Loucy (cell line): Measurements from ENCODE around the gene STK35.

Experiments used
- H2AFZ ChIP-seq: fragments of 200-600 bp; sonication (generic); 2 replicates; pipeline ENCODE4 v1.6.0; 2016; ENCODE audit warnings: antibody characterized with exemption, mild to moderate bottlenecking, low read length, moderate library complexity
- H3F3A ChIP-seq: fragments of 200-600 bp; 2 replicates; pipeline ENCODE4 v1.6.0; 2016; ENCODE audit warnings: antibody characterized with exemption, low read depth, mild to moderate bottlenecking
- H3K27me3 ChIP-seq: fragments of 200-600 bp; sonication (generic); 2 replicates; pipeline ENCODE4 v1.6.1; 2014; ENCODE audit warnings: low read length, mild to moderate bottlenecking; ENCODE audit not compliant: insufficient read depth, poor library complexity, severe bottlenecking
- H3K36me3 ChIP-seq: fragments of 200-600 bp; sonication (generic); 2 replicates; pipeline ENCODE4 v1.6.1; 2016; ENCODE audit warnings: low read length; ENCODE audit not compliant: insufficient read depth
- H3K4me1 ChIP-seq: fragments of 200-600 bp; sonication (generic); 2 replicates; pipeline ENCODE4 v1.5.1; 2014; ENCODE audit warnings: low read length, mild to moderate bottlenecking; ENCODE audit not compliant: insufficient read depth, poor library complexity, severe bottlenecking
- H3K4me2 ChIP-seq: fragments of 200-600 bp; sonication (generic); 2 replicates; pipeline ENCODE4 v1.6.0; 2014; ENCODE audit warnings: antibody characterized with exemption, low read length, low read depth, mild to moderate bottlenecking; ENCODE audit not compliant: poor library complexity, severe bottlenecking
- H3K4me3 ChIP-seq: fragments of 200-600 bp; sonication (generic); 2 replicates; pipeline ENCODE4 v1.5.1; 2014; ENCODE audit warnings: low read length, mild to moderate bottlenecking, mixed read lengths; ENCODE audit not compliant: poor library complexity, severe bottlenecking
- H3K79me2 ChIP-seq: fragments of 200-600 bp; sonication (generic); 2 replicates; pipeline ENCODE4 v1.6.1; 2014; ENCODE audit warnings: low read length; ENCODE audit not compliant: insufficient read depth
- H3K9ac ChIP-seq: fragments of 200-600 bp; sonication (generic); 2 replicates; pipeline ENCODE4 v1.6.0; 2014; ENCODE audit warnings: mild to moderate bottlenecking, low read depth, low read length, moderate library complexity; ENCODE audit not compliant: poor library complexity, severe bottlenecking
- H3K9me2 ChIP-seq: fragments of 200-600 bp; sonication (generic); replicated peaks from 2 replicates; pipeline ENCODE4 v1.6.1; 2016; ENCODE audit warnings: low read depth, low read length, mixed read lengths
- H3K9me3 ChIP-seq: fragments of 200-600 bp; sonication (generic); 2 replicates; pipeline ENCODE4 v1.6.1; 2014; ENCODE audit warnings: mild to moderate bottlenecking, antibody characterized with exemption, low read length, low read depth; ENCODE audit not compliant: insufficient read depth
- H4K20me1 ChIP-seq: fragments of 200-600 bp; sonication (generic); 2 replicates; pipeline ENCODE4 v1.6.0; 2014; ENCODE audit warnings: antibody characterized with exemption, low read length, mild to moderate bottlenecking; ENCODE audit not compliant: insufficient read depth, poor library complexity, severe bottlenecking
- EZH2phosphoT487 ChIP-seq: fragments of 200-600 bp; IDR thresholded peaks from 2 replicates; pipeline ENCODE4 v1.6.1; 2018; ENCODE audit warnings: antibody characterized with exemption, mild to moderate bottlenecking, moderate library complexity, borderline replicate concordance
- TF ChIP-seq, protein P1 (sequence below): fragments of 200-600 bp; sonication (generic); conservative IDR thresholded peaks from 2 replicates; pipeline ENCODE4 v1.5.1; 2014; ENCODE audit warnings: mild to moderate bottlenecking, antibody characterized with exemption, low read length

STK35 gene

DNA sequence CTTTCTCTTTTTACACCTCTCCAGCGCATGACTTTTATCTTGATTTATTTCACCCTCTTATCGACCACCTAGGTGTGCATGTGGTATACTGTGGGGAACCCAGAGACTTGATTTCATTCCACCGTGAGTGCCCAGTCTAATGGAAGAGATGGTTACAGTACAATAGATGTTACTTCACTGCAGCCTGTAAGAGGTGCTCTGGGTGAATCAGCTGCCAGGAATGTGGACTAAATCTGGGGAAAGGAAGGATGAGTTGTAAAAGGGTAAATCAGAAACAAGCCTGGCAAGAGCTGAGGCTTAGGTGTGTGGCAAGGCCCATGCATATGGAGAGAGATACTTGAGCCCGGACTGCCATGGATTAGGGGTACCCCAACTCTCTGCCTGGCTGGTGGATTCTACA is 7.4 kb downstream of the STK35 start:
- Histone ChIP-seq H3K9me2 (no peaks in the 10 kb centered on the region), H3K9me3 (no peaks in the 10 kb centered on the region), H3K4me3 (peak overlapping the region; percentile 18), H4K20me1 (peaks cover 78% of the 10 kb centered on the region), H3K79me2 (peaks cover 99% of the 10 kb centered on the region), H2AFZ (no peak overlapping the region), H3K4me1 (peaks cover 68% of the 10 kb centered on the region), H3K36me3 (peaks cover 15% of the 10 kb centered on the region; the same call in 1 of the 2 replicates), H3K9ac (no peak overlapping the region), H3K4me2 (peak overlapping the region; percentile 91), H3F3A (no peaks in the 10 kb centered on the region), H3K27me3 (no peaks in the 10 kb centered on the region)
- TF ChIP-seq EZH2phosphoT487: no peak
- TF ChIP-seq, protein P1, sequence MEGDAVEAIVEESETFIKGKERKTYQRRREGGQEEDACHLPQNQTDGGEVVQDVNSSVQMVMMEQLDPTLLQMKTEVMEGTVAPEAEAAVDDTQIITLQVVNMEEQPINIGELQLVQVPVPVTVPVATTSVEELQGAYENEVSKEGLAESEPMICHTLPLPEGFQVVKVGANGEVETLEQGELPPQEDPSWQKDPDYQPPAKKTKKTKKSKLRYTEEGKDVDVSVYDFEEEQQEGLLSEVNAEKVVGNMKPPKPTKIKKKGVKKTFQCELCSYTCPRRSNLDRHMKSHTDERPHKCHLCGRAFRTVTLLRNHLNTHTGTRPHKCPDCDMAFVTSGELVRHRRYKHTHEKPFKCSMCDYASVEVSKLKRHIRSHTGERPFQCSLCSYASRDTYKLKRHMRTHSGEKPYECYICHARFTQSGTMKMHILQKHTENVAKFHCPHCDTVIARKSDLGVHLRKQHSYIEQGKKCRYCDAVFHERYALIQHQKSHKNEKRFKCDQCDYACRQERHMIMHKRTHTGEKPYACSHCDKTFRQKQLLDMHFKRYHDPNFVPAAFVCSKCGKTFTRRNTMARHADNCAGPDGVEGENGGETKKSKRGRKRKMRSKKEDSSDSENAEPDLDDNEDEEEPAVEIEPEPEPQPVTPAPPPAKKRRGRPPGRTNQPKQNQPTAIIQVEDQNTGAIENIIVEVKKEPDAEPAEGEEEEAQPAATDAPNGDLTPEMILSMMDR: no peak

DNA sequence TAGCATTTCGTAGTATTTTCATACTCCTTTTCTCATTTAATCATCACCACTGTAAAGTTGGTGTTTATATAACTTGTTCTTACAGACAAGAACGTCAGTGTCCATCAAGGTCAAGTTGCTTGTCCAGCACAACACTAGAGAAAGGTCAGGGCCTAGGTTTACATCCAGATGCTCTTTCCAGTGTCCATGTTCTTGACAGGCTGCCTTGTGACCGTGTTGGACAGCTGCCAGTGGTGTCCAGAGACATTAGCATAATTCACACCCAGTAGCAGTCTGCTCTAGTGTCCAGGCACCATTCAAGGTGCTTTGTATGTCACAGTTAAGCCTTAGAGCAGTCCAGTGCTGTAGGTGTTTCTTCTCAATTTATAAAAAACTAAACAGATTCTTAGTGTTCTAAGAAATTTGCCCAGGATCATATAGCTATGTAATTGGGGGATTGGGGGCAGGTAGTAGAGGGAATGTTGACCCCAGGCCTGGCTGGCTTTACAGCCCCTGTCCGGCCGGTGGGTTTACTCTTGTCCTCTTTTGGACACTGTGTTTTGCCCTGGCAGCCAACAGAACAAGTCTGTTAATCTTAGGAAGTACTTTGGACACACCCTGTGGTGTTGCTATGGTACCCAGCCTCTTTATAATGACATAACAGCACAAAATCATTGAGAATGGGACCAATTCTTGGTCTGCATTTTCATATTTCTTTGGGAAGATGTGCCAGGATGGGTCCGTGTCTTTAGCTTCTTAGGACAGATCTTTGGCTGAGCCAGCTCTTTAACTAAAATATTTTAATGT is 8.0 kb downstream of the STK35 start:
- Histone ChIP-seq H3K4me1 (peaks cover 61% of the 10 kb centered on the region), H3K36me3 (peaks cover 20% of the 10 kb centered on the region; the same call in 1 of the 2 replicates), H3K4me3 (peak overlapping the region; percentile 18), H3F3A (no peaks in the 10 kb centered on the region), H3K79me2 (peaks cover 99% of the 10 kb centered on the region), H3K4me2 (peak overlapping the region; percentile 91), H3K9me3 (no peaks in the 10 kb centered on the region), H3K9me2 (no peaks in the 10 kb centered on the region), H4K20me1 (peaks cover 76% of the 10 kb centered on the region), H3K9ac (no peak overlapping the region), H3K27me3 (no peaks in the 10 kb centered on the region), H2AFZ (no peak overlapping the region)
- TF ChIP-seq, protein P1: no peak
- no peak for TF ChIP-seq EZH2phosphoT487

DNA sequence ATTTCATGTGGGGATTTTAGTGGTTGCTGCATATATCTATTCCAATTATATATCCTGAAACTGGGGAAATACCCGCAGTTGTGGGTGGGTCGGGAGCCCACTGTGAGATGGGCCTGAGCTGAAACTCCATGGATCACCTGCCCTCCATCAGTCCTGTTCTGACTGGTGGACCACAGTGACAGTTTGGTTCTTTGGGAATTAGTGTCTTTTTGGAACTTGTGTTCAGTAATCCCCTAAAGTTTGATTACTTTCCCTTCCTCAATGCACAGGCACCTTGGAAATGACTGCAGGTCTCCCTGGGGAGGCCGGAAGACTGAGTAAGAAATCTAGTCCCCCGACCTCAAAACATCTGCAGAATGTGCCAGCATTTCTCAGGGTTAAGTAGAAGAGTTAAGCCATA is 11.3 kb downstream of the STK35 start:
- Histone ChIP-seq H3K36me3 (peaks cover 47% of the 10 kb centered on the region; the same call in 1 of the 2 replicates), H3K27me3 (no peaks in the 10 kb centered on the region), H3K9me2 (no peaks in the 10 kb centered on the region), H4K20me1 (peaks cover 49% of the 10 kb centered on the region), H3K9me3 (no peaks in the 10 kb centered on the region), H3K4me1 (peaks cover 28% of the 10 kb centered on the region), H2AFZ (no peak overlapping the region), H3K4me2 (no peak overlapping the region), H3K9ac (no peak overlapping the region), H3F3A (no peaks in the 10 kb centered on the region), H3K4me3 (no peak overlapping the region), H3K79me2 (peaks cover 88% of the 10 kb centered on the region)
- TF ChIP-seq, protein P1: no peak
- TF ChIP-seq EZH2phosphoT487: no peak
